Fibroblast of the aortic adventitia (primary cell): ENCODE results near the gene PAQR4. TPM values are rescaled to one million over a fixed set of nuclear protein-coding genes. Genes with fewer than 3 reads are reported as not detected.

ENCODE experiments used
- DNase-seq: peaks from one replicate; pipeline ENCODE4 v3.0.0-alpha.2; 2010; ENCODE audit warnings: low read depth
- H3K4me3 ChIP-seq: 2 replicates; pipeline ENCODE4 v1.5.1; 2011; ENCODE audit warnings: low read depth, mild to moderate bottlenecking, control low read depth, low read length, moderate library complexity
- CTCF ChIP-seq: IDR thresholded peaks from 2 replicates; pipeline ENCODE4 v1.5.1; 2011; ENCODE audit warnings: mild to moderate bottlenecking, low read length, control low read depth, inconsistent platforms; ENCODE audit not compliant: insufficient read depth
- total RNA-seq: library from RNA; depleted of rRNA; stranded (reverse); fragments of >200 nt; gene quantifications from 2 replicates; pipeline ENCODE4 v1.2.3, GENCODE V29; 2012; ENCODE audit warnings: low replicate concordance

Gene PAQR4
- total RNA-seq, 1 donor = 13.8 TPM

- DNase-seq = no peak
- no peak overlapping the region for H3K4me3 ChIP-seq
- TF ChIP-seq CTCF = no peak
Measured at GRCh38 chr16:2960183-2961010, 8.8 kb upstream of the PAQR4 start.

- H3K4me3 ChIP-seq = no peak overlapping the region
- DNase-seq = no peak
- TF ChIP-seq CTCF = no peak
Measured at GRCh38 chr16:2962334-2963073, 6.6 kb upstream of the PAQR4 start.

GRCh38 chr16:2963074-2963722, 6.0 kb upstream of the PAQR4 start:
- TF ChIP-seq CTCF = no peak
- H3K4me3 ChIP-seq = no peak overlapping the region
- DNase-seq = no peak

GRCh38 chr16:2963723-2964474, 5.2 kb upstream of the PAQR4 start, which contains the start of gene KREMEN2:
TSS of gene KREMEN2 (plus strand) at chr16:2964275. CDS start at chr16:2964521, 246 bp downstream.
- no peak for DNase-seq
- TF ChIP-seq CTCF = no peak
- no peak within 1 kb of the TSS for H3K4me3 ChIP-seq

- no peak for TF ChIP-seq CTCF
- no peak overlapping the region for H3K4me3 ChIP-seq
- no peak for DNase-seq
Measured at GRCh38 chr16:2964475-2965336, 4.4 kb upstream of the PAQR4 start.
